ENCODE measurements around the gene TIAM2.
"Not testable (repeated sequence)": the region's sequence is repeated elsewhere in the genome, so short reads cannot be mapped to it uniquely, and the experiment has no call there.

The TIAM2 gene

DNA sequence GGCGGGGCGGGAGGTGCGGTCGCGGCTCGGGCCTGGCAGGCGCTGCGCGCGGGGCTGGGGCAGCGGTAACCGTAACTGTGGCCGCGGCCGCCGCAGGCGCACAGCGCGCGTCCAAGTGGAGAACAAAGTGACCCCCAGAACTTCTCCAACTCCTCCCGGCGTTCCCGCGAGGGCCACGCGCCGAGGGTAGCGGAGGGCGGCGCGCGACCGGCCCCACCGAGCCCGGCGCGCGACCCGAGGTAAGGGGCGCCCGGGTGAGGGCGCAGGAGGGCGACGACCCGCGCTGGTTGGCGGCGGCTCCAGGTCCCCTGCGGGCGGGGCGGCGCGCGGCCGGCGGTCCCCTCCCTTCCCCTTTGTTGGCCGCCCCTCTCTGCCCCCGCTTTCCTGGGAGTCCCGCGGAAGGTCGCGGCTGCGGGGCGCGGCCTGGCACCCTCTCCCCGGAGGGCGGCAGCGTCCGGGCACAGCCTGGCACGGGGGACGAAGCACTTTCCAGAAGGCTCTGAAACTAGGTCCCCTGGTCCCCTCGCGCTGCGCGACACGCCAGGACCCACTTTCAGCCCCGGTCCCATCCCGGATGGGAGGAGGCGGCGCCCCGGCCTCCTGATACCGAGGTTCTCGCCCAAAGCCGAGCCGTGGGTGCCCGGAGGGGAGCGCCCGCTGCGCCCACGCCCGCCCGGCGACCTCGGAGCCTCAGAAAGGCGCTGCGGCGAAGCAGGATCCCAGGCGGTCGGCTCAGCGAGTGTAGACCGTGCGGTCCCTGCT is at the start of gene TIAM2:
Gene TIAM2, plus strand, starts transcription at position 62 of the 762 bp plus-strand sequence. CDS start 133,909 bp downstream, outside the sequence.
- peak; percentile 76 for DNase-seq

GRCh38 chr6:154950979-154951344 is 44.2 kb upstream of the TIAM2 start:
- no peak for DNase-seq

- no peak for DNase-seq
Measured at GRCh38 chr6:154951345-154952200, 43.5 kb upstream of the TIAM2 start.

DNA sequence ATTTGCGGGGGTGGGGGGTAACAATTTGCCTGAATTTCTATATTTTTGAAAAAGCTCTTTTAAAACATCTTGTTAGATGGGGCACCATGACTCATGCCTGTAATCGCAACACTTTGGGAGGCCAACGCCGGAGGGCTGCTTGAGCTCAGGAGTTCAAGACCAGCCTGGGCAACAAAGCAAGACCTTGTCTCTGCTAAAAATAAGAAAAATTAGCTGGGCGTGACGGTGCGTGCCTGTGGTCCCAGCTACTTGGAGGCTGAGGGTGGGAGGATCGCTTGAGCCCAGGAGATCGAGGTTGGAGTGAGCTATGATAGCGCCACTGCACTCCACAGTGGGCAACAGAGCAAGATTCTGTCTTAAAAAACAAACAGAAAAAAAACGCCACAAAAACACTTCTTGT is 41.5 kb upstream of the TIAM2 start:
- DNase-seq: no peak

DNA sequence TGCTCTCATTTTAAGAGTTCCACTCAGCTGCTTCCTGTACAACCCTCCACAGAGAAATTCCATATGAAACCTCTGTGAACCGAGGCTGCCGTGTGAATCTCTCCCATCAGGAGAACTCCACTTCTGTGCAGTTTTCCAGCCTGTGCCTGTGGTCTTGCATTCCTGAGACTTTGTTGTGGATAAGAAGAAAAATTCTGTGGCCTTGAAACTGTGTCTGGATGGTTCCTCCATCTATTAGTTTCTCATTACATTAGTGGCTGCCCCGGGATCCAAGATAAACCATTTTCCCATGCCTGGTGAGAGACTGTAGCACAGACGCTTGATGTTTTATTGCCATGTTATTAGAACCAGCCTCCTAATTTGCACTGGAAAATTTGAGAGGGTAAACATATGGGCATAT is 40.8 kb upstream of the TIAM2 start:
- DNase-seq: no peak

DNA sequence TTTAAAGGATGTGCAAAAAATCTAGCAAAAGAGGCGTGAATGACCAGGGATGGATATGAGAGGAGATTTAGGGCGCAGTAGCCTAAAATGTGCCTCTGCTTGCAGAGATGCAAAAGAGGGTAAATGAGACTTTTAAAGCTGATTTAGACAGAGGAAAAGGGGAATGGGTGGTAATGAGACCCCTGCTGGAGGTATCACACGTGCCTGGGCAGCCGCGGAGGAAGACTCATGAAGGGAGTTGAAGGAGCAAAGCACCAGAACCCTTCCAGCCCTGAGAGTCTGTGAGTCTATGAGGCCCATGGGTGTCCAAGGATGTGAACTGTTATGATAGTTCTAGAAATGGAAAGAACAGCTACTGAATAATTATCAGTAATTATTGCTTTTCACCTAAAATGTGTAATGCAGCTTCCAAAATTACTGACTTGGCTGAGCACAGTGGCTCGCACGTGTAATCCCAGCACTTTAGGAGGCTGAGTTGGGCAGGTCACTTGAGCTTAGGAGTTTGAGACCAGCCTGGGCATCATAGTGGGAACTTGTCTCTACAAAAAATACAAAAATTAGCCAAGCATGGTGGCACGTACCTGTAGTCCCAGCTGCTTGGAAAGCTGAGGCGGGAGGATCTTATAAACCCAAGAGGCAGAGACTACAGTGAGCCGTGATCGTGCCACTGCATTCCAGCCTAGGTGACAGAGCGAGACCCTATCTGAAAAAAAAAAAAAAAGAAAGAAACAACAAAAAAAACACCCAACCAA is 38.2 kb upstream of the TIAM2 start:
- DNase-seq: no peak

- DNase-seq: no peak
Measured at GRCh38 chr6:154958469-154958868, 36.6 kb upstream of the TIAM2 start.

- DNase-seq: no peak
Measured at GRCh38 chr6:154960299-154960843, 34.7 kb upstream of the TIAM2 start.

GRCh38 chr6:154960854-154961530 is 34.1 kb upstream of the TIAM2 start:
- no peak for DNase-seq

DNA sequence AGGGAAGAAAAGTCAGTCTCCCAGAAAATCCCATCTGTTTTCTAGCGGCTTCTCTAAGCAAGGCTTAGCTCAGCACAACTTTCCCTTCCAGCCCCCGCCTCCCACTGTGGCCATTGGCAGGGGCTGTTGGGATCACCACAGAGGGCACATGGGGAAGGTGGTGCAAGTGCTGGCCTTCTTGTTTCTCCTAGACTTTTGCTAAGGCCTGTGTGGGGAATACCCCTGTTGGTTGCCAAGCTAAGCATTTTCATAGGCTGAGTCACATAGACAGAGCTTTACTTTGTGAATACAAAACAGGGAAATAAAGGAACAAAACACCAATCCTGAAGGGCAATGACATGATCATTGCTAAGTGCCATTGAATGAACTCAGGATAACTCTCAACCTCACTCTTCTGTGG is 32.4 kb upstream of the TIAM2 start:
- no peak for DNase-seq

GRCh38 chr6:154966065-154966770 is 28.9 kb upstream of the TIAM2 start:
- DNase-seq: not testable (repeated sequence)

GRCh38 chr6:154969796-154970195 is 25.3 kb upstream of the TIAM2 start:
- no peak for DNase-seq

DNA sequence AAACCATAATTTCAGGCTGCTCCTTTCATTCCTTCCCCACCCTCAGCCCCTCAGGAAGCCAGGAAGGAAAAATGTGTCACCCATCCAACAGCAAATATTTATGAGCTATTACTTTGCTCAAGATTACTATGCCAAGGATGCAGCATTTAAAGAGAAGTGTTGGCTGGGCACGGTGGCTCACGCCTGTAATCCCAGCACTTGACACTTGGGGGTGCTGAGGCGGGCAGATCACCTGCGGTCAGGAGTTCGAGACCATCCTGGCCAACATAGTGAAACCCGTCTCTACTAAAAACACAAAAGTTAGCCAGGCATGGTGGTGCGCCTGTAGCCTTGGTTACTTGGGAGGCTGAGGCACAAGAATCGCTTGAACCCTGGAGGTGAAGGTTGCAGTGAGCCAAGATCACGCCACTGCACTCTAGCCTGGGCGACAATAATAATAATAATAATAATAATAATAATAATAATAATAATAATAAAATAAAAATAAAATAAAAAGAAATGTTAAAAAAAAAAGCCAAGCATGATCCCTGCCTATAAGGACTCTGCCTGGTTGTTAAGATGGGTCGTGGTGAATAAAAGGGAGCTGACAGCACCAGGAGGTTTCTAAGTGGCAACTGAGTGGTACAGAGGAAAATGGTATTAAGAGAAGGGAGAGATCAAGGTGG is 20.5 kb upstream of the TIAM2 start:
- no peak for DNase-seq

DNA sequence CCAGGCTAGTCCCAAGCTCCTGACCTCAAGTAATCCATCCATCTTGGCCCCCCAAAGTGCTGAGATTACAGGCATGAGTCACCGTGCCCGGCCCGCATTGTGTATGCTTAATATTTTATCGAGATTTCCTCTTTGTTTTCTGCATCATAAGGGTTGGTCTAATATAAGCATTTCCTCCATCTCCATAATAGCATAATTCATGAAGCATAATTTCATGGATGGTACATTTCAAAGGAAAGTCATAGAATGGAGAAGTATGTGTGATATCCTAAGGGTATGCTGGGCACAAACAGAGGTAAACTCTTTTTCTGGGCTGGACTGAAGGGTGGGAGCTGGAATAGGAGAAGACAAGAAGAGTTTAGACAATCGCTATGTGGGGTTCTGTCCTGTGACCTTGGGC is 17.5 kb upstream of the TIAM2 start:
- DNase-seq: no peak

DNA sequence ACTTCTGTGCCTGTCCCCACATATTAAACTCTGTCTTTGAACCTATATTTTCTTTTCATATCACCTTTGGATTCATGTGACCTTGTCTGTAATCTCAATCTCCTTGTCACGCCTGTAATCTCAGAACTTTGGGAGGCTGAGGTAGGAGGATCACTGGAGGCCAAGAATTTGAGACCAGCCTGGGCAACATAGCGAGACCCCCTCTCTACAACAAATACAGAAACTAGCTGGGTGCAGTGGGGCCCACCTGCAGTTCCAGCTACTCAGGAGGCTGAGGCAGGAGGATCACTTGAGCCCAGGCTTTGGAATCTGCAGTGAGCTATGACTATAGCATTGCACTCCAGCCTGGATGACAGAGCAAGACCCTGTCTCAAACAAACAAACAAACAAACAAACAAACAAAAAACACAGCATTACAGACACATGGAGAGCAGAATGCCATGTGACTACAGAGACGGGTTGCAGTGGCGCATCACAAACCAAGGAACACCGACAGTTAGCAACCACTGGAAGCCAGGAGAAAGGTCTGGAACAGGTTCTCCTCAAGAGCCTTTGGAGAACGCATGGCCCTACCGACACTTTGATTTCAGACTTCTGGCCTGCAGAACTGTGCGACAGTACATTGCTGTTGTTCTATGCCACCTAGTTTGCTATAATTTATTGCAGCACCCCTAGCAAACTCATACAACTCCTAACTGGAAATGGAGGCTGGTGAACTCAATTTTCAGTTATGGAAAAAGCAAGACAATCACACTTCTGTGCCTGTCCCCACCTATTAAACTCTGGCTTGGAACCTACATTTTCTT is 14.6 kb upstream of the TIAM2 start:
- no peak for DNase-seq

DNA sequence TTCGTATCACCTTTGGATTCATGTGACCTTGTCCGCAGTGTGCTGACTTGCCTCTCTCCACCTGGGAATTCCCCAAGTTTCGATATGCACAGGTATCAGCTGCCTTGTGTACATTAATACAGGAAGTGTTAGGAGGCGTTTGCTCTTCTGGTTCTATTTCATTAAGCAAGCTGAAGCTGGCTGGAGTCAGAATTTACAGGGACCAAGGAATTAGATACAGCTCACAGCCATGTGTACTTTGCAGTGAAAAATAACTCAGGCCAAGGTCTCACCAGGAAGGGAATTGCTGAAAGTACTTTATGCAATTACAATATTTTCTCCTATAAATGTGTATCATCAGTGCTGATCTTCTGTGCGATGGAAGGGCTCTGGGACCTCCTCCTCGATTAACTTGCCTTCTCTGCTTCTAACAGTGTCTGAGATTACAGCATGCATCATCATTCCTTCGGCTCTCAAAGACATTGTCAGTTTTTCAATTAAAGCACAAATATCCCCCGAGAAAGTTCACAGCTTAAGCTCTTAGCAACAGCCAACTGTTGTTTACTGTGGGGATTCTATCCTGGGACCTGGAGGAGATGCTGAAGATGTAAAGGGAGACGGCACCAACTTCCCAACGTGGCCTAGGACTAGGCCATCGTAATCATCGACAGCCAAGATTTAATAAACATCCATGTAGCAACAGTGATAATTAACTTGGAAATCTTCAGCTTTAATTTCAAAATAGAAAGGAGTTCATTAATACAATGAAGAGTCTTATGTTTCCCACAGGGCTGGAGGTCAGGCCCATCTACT is 13.8 kb upstream of the TIAM2 start:
- DNase-seq: no peak

DNA sequence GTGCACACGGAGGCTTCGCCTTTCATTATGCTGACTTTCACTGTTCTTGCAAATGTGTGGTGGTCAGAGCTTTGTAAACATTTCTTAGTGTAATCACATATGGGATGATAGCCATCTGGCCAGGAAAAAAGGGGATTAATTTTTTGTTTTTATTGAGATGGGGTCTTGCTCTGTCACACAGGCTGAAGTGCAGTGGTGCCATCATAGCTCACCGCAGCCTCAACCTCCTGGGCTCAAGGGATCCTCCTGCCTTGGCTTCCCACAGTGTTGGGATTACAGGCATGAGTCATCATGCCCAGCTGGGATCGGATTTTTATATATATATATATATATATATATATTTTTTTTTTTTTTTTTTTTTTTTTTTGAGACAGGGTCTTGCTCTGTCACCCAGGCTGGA is 11.0 kb upstream of the TIAM2 start:
- DNase-seq: no peak

GRCh38 chr6:154986787-154987235 is 8.3 kb upstream of the TIAM2 start:
- no peak for DNase-seq

DNA sequence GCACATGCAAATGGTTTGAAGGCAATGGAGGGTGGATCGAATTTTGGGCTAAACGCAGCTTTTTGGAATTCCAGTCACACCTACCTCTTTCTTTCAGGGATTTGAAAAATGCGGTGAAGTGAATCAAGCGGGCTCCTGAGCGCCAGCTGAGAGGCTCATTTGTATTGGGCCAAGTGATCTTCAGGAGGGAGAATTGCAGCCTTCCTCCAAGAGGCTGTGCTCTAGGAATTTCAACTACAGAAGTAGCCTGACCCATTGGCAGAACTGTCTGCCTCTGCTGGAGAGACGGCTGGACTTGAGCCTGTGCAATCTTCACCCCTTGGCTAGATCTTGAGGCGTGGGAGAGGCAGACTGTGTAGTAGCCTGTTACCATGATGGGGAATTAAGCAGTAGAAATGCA is 5.7 kb upstream of the TIAM2 start:
- DNase-seq: no peak

- DNase-seq: no peak
Measured at GRCh38 chr6:154991207-154991606, 3.9 kb upstream of the TIAM2 start.
